T1000 (cell line): ENCODE results near the gene CLEC17A.
"Not testable (repeated sequence)": the region's sequence is repeated elsewhere in the genome, so short reads cannot be mapped to it uniquely, and the experiment has no call there.

ENCODE experiments used
- DNase-seq: peaks from one replicate; lab custom pipeline; 2025; ENCODE audit warnings: mixed read lengths; lab: John Stamatoyannopoulos, UW

The CLEC17A gene

GRCh38 chr19:14580623-14581237 lies 2.2 kb upstream of the CLEC17A start:
- no peak for DNase-seq

DNA sequence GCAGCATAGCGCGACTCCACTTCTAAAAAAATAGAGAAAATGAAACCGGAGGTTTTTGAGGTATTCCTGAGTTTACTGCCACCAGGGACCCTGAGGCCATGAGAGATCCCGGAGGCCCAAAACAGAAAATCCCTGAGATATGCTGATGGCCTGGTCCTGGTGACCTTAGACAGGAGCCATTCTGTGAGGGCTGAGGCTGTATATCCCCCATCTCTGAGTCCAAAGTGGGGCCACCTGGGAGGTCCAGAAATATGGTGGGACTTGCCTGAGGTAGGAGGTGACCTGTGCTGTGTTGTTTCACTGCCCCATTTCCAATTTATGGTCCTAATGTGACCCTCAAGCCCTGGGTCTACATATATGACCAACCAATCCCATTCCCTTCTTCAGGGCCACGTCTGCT lies 1.5 kb downstream of the CLEC17A start:
- DNase-seq, result not testable (repeated sequence)

DNA sequence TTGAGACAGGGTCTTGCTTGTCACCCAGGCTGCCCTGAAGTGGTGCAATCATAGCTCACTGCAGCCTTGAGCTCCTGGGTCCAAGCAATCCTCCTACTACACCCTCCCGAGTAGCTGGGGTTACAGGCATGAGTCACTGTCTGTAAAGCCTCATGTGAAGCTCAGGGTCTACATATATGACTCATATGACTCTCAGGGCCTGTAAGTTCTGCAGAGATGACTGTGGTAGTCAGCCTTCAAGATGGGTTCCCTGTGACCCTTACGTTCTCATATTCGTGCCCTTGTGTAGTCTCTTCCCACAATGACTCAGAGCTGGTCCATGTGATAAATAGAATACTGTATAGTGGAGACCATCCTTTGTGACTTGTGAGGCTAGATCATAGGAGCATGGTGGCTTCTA lies 2.3 kb downstream of the CLEC17A start:
- peak; percentile 14 for DNase-seq

DNA sequence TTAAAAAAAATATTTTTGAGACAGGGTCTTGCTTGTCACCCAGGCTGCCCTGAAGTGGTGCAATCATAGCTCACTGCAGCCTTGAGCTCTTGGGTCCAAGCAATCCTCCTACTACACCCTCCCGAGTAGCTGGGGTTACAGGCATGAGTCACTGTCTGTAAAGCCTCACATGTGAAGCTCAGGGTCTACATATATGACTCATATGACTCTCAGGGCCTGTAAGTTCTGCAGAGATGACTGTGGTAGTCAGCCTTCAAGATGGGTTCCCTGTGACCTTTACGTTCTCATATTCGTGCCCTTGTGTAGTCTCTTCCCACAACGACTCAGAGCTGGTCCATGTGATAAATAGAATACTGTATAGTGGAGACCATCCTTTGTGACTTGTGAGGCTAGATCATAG lies 6.5 kb downstream of the CLEC17A start:
- not testable (repeated sequence) for DNase-seq

- no peak for DNase-seq
Observed at GRCh38 chr19:14595558-14595957, 12.7 kb downstream of the CLEC17A start.

- no peak for DNase-seq
Observed at GRCh38 chr19:14599548-14600147, 16.8 kb downstream of the CLEC17A start.

DNA sequence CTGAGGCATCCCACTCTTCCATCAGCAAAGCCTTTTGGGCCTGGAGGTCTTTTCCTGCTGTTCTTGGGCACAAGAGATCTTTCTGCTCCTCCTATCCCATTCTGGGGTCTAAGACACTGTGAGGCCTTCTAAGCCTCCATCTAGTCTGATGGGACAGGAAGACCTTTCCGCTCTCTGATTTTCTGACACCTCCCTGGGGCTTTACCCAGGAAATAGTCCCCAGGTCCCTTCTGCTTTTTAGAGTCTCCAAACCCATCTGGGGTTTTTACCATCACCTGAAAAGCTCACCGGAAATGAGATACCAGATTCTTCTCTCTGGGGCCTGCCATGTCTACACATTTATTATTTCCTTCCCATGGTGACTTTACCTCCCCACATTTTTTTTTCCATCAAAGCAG lies 21.1 kb downstream of the CLEC17A start:
- no peak for DNase-seq

- DNase-seq, result no peak
Observed at GRCh38 chr19:14606627-14607026, 23.7 kb downstream of the CLEC17A start.

DNA sequence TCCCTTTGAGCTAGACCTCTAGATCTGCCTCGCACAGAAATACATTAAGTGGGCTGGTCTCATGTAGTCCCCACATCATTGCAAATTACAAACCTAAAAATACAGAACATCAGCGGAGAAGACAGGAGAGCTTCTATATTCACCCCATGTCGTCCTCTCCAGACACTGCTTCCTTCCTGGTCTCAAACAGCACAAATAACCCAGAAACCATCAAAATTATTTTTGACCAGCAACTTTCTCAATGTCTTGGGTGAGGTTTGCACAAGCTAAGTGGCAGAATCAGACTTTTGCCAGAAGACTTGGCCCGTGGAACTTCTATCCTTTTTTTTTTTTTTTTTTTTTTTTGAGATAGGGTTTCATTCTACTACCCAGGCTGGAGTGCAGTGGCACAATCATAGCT lies 28.2 kb downstream of the CLEC17A start:
- no peak for DNase-seq

GRCh38 chr19:14612242-14612641 lies 29.4 kb downstream of the CLEC17A start:
- DNase-seq, result not testable (repeated sequence)

GRCh38 chr19:14612657-14613056 lies 29.8 kb downstream of the CLEC17A start:
- no peak for DNase-seq

DNA sequence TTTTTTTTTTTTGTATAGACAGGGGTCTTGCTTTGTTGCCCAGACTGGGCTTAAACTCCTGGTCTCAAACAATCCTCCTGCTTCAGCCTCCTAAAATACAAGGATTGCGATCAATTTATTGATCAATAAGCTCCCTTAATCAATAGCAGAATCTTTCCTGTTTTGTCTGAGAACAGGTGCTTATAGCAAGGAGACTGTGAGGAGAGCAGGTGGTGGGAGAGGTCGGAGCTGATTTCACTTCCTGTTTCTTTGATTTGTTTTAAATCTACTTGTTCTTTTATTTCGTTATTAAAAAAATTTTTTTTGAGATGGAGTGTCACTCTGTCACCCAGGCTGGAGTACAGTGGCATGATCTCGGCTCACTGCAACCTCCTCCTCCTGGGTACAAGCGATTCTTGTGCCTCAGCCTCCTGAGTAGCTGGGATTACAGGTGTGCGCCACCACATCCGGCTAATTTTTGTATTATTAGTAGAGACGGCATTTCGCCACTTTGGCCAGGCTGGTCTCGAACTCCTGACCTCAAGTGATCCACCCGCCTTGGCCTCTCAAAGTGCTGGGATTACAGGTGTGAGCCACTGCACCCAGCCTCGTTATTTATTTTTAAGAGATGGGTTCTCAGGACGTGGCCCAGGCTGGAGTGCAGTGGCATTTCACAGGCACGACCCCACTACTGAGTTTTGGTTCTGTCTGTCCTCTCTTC lies 30.7 kb downstream of the CLEC17A start:
- DNase-seq, result not testable (repeated sequence)

DNA sequence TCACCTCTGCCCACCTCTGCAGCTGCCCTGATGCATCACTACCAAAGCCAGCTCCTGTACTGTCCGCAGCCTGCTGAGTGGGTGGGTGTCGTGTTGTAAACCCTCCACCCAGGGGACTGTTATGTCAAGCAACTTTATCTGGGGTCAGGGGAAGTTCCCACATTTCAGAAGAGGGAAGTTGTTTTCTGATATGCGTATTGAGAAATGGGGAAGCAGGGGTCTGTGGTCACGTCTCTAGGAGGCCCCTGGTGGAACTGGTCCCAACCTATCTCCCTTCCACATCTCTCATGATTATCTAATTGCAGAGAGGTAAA lies 31.2 kb downstream of the CLEC17A start:
- no peak for DNase-seq

- no peak for DNase-seq
Observed at GRCh38 chr19:14615623-14616022, 32.7 kb downstream of the CLEC17A start.

GRCh38 chr19:14616407-14616806 lies 33.5 kb downstream of the CLEC17A start:
- no peak for DNase-seq

- no peak for DNase-seq
Observed at GRCh38 chr19:14619404-14619803, 36.5 kb downstream of the CLEC17A start.

DNA sequence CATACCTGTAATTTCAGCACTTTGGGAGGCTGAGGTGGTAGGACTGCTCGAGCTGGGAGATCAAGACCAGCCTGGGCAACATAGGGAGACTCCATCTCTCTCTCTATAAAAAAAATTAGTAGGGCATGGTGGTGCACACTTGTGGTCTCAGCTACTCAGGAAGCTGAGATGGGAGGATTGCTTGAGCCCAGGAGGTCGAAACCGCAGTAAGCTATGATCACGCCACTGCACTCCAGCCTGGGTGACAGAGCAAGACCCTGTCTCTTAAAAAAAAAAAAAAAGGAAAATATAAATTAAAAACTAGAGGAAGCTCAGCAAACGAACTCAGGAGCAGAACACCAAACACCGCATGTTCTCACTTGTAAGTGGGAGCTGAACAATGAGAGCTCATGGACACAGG lies 41.6 kb downstream of the CLEC17A start:
- not testable (repeated sequence) for DNase-seq

DNA sequence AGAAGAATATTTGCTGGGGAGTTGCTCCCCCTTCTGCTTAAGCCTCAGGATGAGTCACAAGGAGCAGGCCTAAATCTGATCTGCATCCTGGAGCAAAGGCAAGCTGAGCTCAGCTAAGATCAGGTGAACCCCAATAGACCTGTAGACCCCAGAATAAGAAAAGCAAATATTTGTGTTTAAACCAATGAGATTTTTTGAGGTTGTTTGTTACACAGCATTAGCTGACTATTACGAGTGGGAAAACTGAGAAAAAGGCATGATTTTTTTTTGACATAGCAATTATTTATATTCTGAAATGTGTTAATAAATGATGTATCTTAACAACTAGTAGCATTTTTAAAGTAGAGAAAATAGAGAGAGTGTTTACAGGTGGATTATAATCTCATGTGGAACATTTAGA lies 46.7 kb downstream of the CLEC17A start:
- DNase-seq, result no peak

- DNase-seq, result no peak
Observed at GRCh38 chr19:14632286-14632685, 49.4 kb downstream of the CLEC17A start.

GRCh38 chr19:14639536-14640277 lies 56.8 kb downstream of the CLEC17A start:
- no peak for DNase-seq

GRCh38 chr19:14648506-14648905 lies 65.6 kb downstream of the CLEC17A start:
- DNase-seq, result no peak

GRCh38 chr19:14649020-14649419 lies 66.1 kb downstream of the CLEC17A start:
- no peak for DNase-seq

GRCh38 chr19:14650161-14650560 lies 67.3 kb downstream of the CLEC17A start:
- DNase-seq, result no peak
